Skeletal muscle tissue (tissue), 4 donors: ENCODE results near the gene SERPINB1. TPM values are rescaled to one million over a fixed set of nuclear protein-coding genes. Genes with fewer than 3 reads are reported as not detected.
"Not testable (repeated sequence)": the region's sequence is repeated elsewhere in the genome, so short reads cannot be mapped to it uniquely, and the experiment has no call there.

Experiments used
- H3K27ac ChIP-seq: one replicate; pipeline ENCODE4 v1.7.0; 2013; ENCODE audit warnings: mild to moderate bottlenecking, low read depth, low read length, inconsistent platforms
- H3K27me3 ChIP-seq, 3 donors: one replicate each; pipeline ENCODE4 v1.7.0; 2013; ENCODE audit warnings: low read length in 3 of 3; ENCODE audit not compliant: control insufficient read depth in 3 of 3, insufficient read depth in 3 of 3
- H3K36me3 ChIP-seq, 3 donors: one replicate each; pipeline ENCODE4 v1.7.0; 2013; ENCODE audit warnings: low read length in 3 of 3; ENCODE audit not compliant: control insufficient read depth in 3 of 3, insufficient read depth in 3 of 3
- H3K4me1 ChIP-seq, 3 donors: one replicate each; pipeline ENCODE4 v1.7.0; 2013; ENCODE audit warnings: low read length in 3 of 3, mild to moderate bottlenecking in 3 of 3; ENCODE audit not compliant: control insufficient read depth in 3 of 3, insufficient read depth in 3 of 3
- H3K4me3 ChIP-seq, 3 donors: one replicate each; pipeline ENCODE4 v1.7.0; 2013; ENCODE audit warnings: low read length in 3 of 3
- H3K9ac ChIP-seq, 3 donors: one replicate each; pipeline ENCODE4 v1.7.0; 2013; ENCODE audit warnings: low read length in 3 of 3, mild to moderate bottlenecking in 3 of 3, moderate library complexity in 2 of 3, low read depth in 1 of 3
- H3K9me3 ChIP-seq, 3 donors: one replicate each; pipeline ENCODE4 v1.7.0; 2013; ENCODE audit warnings: low read length in 3 of 3; ENCODE audit not compliant: control insufficient read depth in 3 of 3
- total RNA-seq: library from RNA; depleted of rRNA; stranded (reverse); fragments of >200 nt; gene quantifications from one replicate; pipeline ENCODE4 v1.2.3, GENCODE V29; 2014
- donor health status: Osteomylitis.

The SERPINB1 gene
- total RNA-seq, 1 donor from 2014 or later: 11.5 TPM

DNA sequence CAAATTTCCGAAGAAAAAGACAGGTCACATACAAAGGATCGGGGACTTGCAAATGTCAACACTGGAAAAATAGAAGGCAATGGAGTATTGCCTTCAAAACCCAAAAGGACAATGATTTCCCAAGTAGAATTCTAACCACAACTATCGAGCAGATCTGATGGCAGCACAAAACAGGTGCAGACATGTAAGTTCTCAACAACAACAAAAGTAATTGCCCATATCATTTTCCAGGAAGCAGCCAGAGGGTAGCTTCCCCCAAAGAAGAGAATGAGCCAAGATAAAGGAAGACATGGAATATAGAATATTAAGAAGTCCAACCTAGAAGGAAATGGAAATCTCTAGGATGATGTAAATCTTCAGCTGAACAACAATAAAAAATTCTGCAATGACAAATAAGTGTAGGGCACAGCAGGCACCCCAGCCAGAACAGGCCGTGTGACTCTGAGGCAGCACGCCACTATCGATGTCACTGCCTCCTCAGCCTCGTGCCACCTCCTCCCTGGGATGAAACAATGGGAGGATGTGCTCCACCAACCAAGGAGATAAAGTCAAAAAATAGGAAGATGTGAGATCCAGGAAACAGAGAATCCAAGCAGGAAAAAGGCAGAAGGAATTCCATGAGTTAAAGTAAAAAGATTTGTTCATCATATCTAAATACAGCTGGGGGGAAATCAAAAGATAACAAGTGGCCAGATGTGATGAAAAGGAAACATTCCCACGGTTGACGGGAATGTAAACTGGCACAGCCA lies 34.1 kb downstream of the SERPINB1 start:
- H3K27ac ChIP-seq: no peak overlapping the region
- no peaks in the 10 kb centered on the region for H3K27me3 ChIP-seq
- no peaks in the 10 kb centered on the region for H3K9me3 ChIP-seq
- H3K4me1 ChIP-seq: peaks cover 4 to 6% (median 5%) of the 10 kb centered on the region in 3 donors
- no peak overlapping the region for H3K9ac ChIP-seq
- no peak overlapping the region for H3K4me3 ChIP-seq
- H3K36me3 ChIP-seq: peaks cover 0 to 3% (median 0%) of the 10 kb centered on the region in 3 donors

GRCh38 chr6:2806644-2807043 lies 35.0 kb downstream of the SERPINB1 start:
- no peak overlapping the region for H3K9ac ChIP-seq
- H3K27me3 ChIP-seq: no peaks in the 10 kb centered on the region
- H3K4me1 ChIP-seq: peaks cover 4 to 6% (median 5%) of the 10 kb centered on the region in 3 donors
- no peak overlapping the region for H3K4me3 ChIP-seq
- peaks cover 0 to 3% (median 0%) of the 10 kb centered on the region in 3 donors for H3K36me3 ChIP-seq
- no peak overlapping the region for H3K27ac ChIP-seq
- no peaks in the 10 kb centered on the region for H3K9me3 ChIP-seq

GRCh38 chr6:2805031-2805430 lies 36.6 kb downstream of the SERPINB1 start:
- no peaks in the 10 kb centered on the region for H3K27me3 ChIP-seq
- H3K9me3 ChIP-seq: no peaks in the 10 kb centered on the region
- no peak overlapping the region for H3K9ac ChIP-seq
- H3K4me3 ChIP-seq: no peak overlapping the region
- peaks cover 5 to 9% (median 6%) of the 10 kb centered on the region in 3 donors for H3K4me1 ChIP-seq
- H3K36me3 ChIP-seq: peaks cover 0 to 3% (median 0%) of the 10 kb centered on the region in 3 donors
- no peak overlapping the region for H3K27ac ChIP-seq

- H3K36me3 ChIP-seq: peaks cover 0 to 3% (median 0%) of the 10 kb centered on the region in 3 donors
- no peaks in the 10 kb centered on the region for H3K27me3 ChIP-seq
- no peak overlapping the region for H3K4me3 ChIP-seq
- no peak overlapping the region for H3K9ac ChIP-seq
- H3K4me1 ChIP-seq: peaks cover 5 to 15% (median 6%) of the 10 kb centered on the region in 3 donors
- H3K9me3 ChIP-seq: no peaks in the 10 kb centered on the region
- H3K27ac ChIP-seq: no peak overlapping the region
Observed at GRCh38 chr6:2804516-2804915, 37.1 kb downstream of the SERPINB1 start.

DNA sequence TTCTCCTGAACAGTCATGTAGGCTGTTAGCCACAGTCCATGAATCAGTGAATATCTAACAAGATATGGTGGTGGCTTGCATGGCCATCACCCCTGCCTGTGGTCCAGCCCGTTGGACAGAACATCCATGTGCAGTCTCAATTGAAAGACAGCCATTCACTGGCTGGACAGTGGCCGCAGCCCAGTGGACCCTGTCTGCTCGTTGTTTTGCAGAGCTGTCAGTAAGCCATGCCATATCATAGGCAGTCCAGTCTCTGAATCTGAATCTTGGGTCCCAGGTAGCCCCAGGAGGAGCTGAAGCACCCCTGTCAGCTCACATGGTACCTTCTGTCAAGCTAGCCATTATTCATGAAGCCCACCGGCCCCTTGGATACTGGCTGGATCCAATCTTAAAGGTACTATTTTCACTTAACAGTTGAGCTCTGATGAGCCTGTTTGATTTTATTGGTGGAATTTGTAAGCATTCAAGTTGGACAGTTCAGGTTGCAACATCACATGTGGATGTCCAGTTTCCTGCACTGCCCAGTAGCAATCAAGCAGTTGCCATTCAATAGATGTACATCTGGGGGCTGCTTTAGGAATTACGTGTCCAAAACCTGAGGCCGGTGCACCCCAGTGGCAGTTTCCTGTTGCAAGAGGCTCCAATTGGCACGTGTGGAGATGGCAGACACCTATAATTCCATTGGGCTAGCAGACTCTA lies 37.8 kb downstream of the SERPINB1 start:
- Histone ChIP-seq H3K36me3 (peaks cover 0 to 3% (median 0%) of the 10 kb centered on the region in 3 donors), H3K27me3 (no peaks in the 10 kb centered on the region), H3K4me3 (no peak overlapping the region), H3K9me3 (no peaks in the 10 kb centered on the region), H3K4me1 (peaks cover 5 to 17% (median 6%) of the 10 kb centered on the region in 3 donors), H3K9ac (no peak overlapping the region), H3K27ac (no peak overlapping the region)

DNA sequence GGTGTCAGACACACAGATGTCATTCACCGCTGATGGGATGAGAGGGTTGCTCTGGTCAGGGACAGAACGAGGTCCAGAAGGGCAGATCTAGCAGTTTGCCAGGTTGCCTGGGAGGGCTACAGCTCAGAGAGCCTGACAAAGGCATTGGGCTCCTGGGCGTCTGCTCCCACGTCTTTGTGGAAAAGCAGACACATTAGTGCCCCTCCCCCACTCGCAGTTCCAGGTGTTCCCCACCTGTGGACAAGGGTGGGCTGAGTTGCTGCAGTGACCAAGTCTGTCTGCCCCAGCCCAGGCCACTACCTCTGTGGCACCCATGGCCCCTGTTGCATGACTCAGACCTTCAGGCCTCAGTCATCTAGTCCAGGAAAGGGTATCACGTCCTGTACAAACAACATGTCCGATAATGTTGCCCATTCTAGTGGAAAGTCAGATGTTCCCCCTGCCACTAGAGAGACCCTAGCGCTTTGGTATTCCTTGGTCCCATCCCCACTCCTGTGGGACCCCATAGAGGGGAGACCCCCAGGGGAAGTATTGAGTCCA lies 39.1 kb downstream of the SERPINB1 start:
- H3K4me1 ChIP-seq: peaks cover 4 to 15% (median 6%) of the 10 kb centered on the region in 3 donors
- H3K9ac ChIP-seq: no peak overlapping the region
- no peak overlapping the region for H3K4me3 ChIP-seq
- peaks cover 0 to 3% (median 0%) of the 10 kb centered on the region in 3 donors for H3K36me3 ChIP-seq
- H3K27me3 ChIP-seq: no peaks in the 10 kb centered on the region
- no peaks in the 10 kb centered on the region for H3K9me3 ChIP-seq
- no peak overlapping the region for H3K27ac ChIP-seq

DNA sequence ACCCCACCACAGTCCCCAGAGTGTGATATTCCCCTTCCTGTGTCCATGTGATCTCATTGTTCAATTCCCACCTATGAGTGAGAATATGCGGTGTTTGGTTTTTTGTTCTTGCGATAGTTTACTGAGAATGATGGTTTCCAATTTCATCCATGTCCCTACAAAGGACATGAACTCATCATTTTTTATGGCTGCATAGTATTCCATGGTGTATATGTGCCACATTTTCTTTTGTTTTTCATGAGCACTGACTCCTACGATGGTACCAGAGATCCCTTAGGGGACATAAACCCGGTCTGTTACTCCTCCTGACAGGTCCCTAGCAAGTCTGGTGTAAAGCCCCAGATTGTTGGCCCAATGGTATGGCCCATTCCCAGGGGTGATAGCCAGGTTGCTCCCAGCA lies 40.0 kb downstream of the SERPINB1 start:
- H3K4me1 ChIP-seq: peaks cover 4 to 13% (median 7%) of the 10 kb centered on the region in 3 donors
- not testable (repeated sequence) for H3K36me3 ChIP-seq, H3K27ac ChIP-seq, H3K27me3 ChIP-seq, H3K9ac ChIP-seq, H3K4me3 ChIP-seq, H3K9me3 ChIP-seq

- Histone ChIP-seq H3K27me3 (no peaks in the 10 kb centered on the region), H3K36me3 (peaks cover 0 to 4% (median 0%) of the 10 kb centered on the region in 3 donors), H3K9me3 (no peaks in the 10 kb centered on the region), H3K27ac (no peak overlapping the region), H3K9ac (no peak overlapping the region), H3K4me1 (peaks cover 4 to 13% (median 7%) of the 10 kb centered on the region in 3 donors), H3K4me3 (no peak overlapping the region)
Observed at GRCh38 chr6:2800552-2801316, 40.9 kb downstream of the SERPINB1 start.

- Histone ChIP-seq H3K4me3 (no peak overlapping the region), H3K4me1 (peaks cover 4 to 13% (median 7%) of the 10 kb centered on the region in 3 donors), H3K36me3 (peaks cover 0 to 4% (median 0%) of the 10 kb centered on the region in 3 donors), H3K9me3 (no peaks in the 10 kb centered on the region), H3K9ac (no peak overlapping the region), H3K27ac (no peak overlapping the region), H3K27me3 (no peaks in the 10 kb centered on the region)
Observed at GRCh38 chr6:2799936-2800527, 41.6 kb downstream of the SERPINB1 start.
